Astrocyte (in vitro differentiated cells and primary cell): ENCODE data around the gene HOXB4. TPM values are rescaled to one million over a fixed set of nuclear protein-coding genes. Genes with fewer than 3 reads are reported as not detected.

Experiments used
- DNase-seq: peaks from one replicate; pipeline ENCODE4 v3.0.0-alpha.2; 2010; ENCODE audit warnings: low read depth
- FAIRE-seq: peaks from 2 replicates; lab custom pipeline; 2011; peaks lifted over from hg19 to GRCh38; lab: Jason Lieb, UNC
- H2AFZ ChIP-seq: 2 replicates; pipeline ENCODE4 v1.6.0; 2012; ENCODE audit warnings: low read depth, low read length, inconsistent platforms
- H3K27ac ChIP-seq: 2 replicates; pipeline ENCODE4 v1.5.1; 2011; ENCODE audit warnings: low read depth, low read length, inconsistent platforms
- H3K27me3 ChIP-seq: 2 replicates; pipeline ENCODE4 v1.6.0; 2011; ENCODE audit warnings: low read length, inconsistent platforms; ENCODE audit not compliant: insufficient read depth
- H3K36me3 ChIP-seq: 2 replicates; pipeline ENCODE4 v1.5.1; 2011; ENCODE audit warnings: low read length, inconsistent platforms; ENCODE audit not compliant: insufficient read depth
- H3K4me1 ChIP-seq: 2 replicates; pipeline ENCODE4 v1.5.1; 2011; ENCODE audit warnings: low read length, inconsistent platforms; ENCODE audit not compliant: insufficient read depth
- H3K4me2 ChIP-seq: 2 replicates; pipeline ENCODE4 v1.6.0; 2012; ENCODE audit warnings: low read length, inconsistent platforms
- H3K4me3 ChIP-seq: 2 replicates; pipeline ENCODE4 v1.5.1; 2011; ENCODE audit warnings: low read depth, mild to moderate bottlenecking, low read length, inconsistent platforms; ENCODE audit not compliant: insufficient read depth
- H3K79me2 ChIP-seq: 2 replicates; pipeline ENCODE4 v1.6.0; 2012; ENCODE audit warnings: mild to moderate bottlenecking, low read length, inconsistent platforms; ENCODE audit not compliant: insufficient read depth
- H3K9ac ChIP-seq: 2 replicates; pipeline ENCODE4 v1.6.0; 2012; ENCODE audit warnings: mild to moderate bottlenecking, low read length, inconsistent platforms
- H3K9me3 ChIP-seq: 2 replicates; pipeline ENCODE4 v1.5.1; 2012; ENCODE audit warnings: low read depth, mild to moderate bottlenecking, low read length, inconsistent platforms; ENCODE audit not compliant: insufficient read depth
- H4K20me1 ChIP-seq: 2 replicates; pipeline ENCODE4 v1.6.0; 2012; ENCODE audit warnings: low read length, inconsistent platforms; ENCODE audit not compliant: insufficient read depth
- H3K27ac Mint-ChIP-seq: one replicate; pipeline ENCODE4 v1.8.0; 2021; ENCODE audit warnings: mild to moderate bottlenecking, mixed read lengths; ENCODE audit not compliant: unreplicated experiment
- H3K27me3 Mint-ChIP-seq: one replicate; pipeline ENCODE4 v1.8.0; 2021; ENCODE audit warnings: low read depth, mixed read lengths; ENCODE audit not compliant: unreplicated experiment
- H3K36me3 Mint-ChIP-seq: one replicate; pipeline ENCODE4 v1.8.0; 2021; ENCODE audit warnings: low read depth, mixed read lengths; ENCODE audit not compliant: unreplicated experiment
- H3K4me1 Mint-ChIP-seq: one replicate; pipeline ENCODE4 v1.8.0; 2021; ENCODE audit warnings: low read depth, mixed read lengths; ENCODE audit not compliant: unreplicated experiment
- H3K4me3 Mint-ChIP-seq: one replicate; pipeline ENCODE4 v1.8.0; 2021; ENCODE audit warnings: mild to moderate bottlenecking, moderate library complexity, mixed read lengths; ENCODE audit not compliant: unreplicated experiment
- H3K9me3 Mint-ChIP-seq: one replicate; pipeline ENCODE4 v1.8.0; 2021; ENCODE audit warnings: mild to moderate bottlenecking, mixed read lengths; ENCODE audit not compliant: unreplicated experiment
- EZH2 ChIP-seq: IDR thresholded peaks from 2 replicates; pipeline ENCODE4 v1.6.1; 2012; ENCODE audit warnings: mild to moderate bottlenecking, low read length, inconsistent platforms; ENCODE audit not compliant: insufficient read depth
- total RNA-seq: library from RNA; stranded (reverse); gene quantifications from 2 replicates; pipeline ENCODE4 v1.2.1, GENCODE V29; 2021
- TF ChIP-seq, protein P1 (sequence below): IDR thresholded peaks from 2 replicates; pipeline ENCODE4 v1.5.1; 2011; ENCODE audit warnings: low read depth, mild to moderate bottlenecking, inconsistent platforms, low read length, moderate library complexity; ENCODE audit not compliant: insufficient read depth

Gene HOXB4
- total RNA-seq, 1 donor from 2014 or later: not detected

DNA sequence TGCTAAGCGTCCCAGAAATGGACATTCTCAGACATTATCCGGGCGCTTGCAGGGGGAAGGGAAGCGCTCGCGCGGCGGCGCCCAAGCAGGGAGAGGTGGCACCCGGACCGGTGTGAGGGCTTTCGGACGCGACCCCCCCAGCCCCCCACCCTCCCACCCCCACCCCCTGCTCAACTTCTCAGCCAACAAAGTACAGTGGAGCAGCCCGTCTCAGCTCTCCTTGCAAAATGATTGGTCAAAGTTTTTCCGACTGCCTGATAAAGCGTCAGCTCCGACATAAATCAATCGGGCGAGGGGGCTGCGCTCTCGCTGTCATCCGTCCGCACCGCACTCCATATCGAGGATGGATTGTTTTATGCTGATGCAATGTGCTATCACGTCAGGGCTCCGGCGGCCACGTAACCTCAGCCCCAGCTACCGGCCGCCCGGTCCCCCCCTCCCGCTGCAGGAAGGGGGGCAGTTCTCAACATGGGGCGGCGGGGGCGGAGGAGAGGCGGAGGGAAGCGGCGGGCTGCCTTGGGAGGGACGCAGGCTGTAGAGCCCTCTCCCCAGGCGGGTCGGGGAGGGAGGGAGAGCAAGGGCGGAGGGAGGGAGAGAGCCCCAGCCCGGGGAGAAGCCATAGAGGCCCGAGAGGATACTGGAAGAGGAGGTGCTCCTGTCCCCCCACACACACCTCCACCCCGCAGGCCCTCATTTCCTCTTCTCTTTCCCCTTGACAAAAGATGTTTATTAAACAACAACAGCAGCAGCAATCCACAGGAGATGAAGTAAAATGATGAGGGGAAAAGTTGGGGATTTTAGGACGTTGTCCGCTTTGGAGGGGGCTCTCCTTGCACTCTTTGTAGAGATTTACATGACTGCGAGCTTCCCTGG is 48.3 kb upstream of the HOXB4 start, which contains the start of gene HOXB9:
HOXB9 (minus strand) TSS at position 114 of the 873 bp plus-strand sequence; CDS start at position 25, 89 bp downstream.
- Mint-ChIP-seq H3K4me1 (no peaks in the 10 kb centered on the region), H3K27ac (peak within 1 kb of the TSS; percentile 81), H3K36me3 (peaks cover 8% of the 10 kb centered on the region), H3K27me3 (peaks cover 86% of the 10 kb centered on the region), H3K9me3 (peaks cover 26% of the 10 kb centered on the region), H3K4me3 (peak within 1 kb of the TSS; percentile 40)
- Histone ChIP-seq H3K27ac (no peak within 1 kb of the TSS), H3K9me3 (peaks cover 10% of the 10 kb centered on the region), H3K9ac (no peak within 1 kb of the TSS), H3K79me2 (no peaks in the 10 kb centered on the region), H3K4me2 (peak within 1 kb of the TSS; percentile 78), H2AFZ (peak within 1 kb of the TSS; percentile 67), H3K4me1 (peaks cover 11% of the 10 kb centered on the region), H3K4me3 (peak within 1 kb of the TSS; percentile 20), H3K36me3 (no peaks in the 10 kb centered on the region), H3K27me3 (peaks cover 97% of the 10 kb centered on the region), H4K20me1 (peaks cover 3% of the 10 kb centered on the region)
- no peak for FAIRE-seq
- no peak for DNase-seq
- TF ChIP-seq EZH2: peak; percentile 60
- TF ChIP-seq, protein P1, sequence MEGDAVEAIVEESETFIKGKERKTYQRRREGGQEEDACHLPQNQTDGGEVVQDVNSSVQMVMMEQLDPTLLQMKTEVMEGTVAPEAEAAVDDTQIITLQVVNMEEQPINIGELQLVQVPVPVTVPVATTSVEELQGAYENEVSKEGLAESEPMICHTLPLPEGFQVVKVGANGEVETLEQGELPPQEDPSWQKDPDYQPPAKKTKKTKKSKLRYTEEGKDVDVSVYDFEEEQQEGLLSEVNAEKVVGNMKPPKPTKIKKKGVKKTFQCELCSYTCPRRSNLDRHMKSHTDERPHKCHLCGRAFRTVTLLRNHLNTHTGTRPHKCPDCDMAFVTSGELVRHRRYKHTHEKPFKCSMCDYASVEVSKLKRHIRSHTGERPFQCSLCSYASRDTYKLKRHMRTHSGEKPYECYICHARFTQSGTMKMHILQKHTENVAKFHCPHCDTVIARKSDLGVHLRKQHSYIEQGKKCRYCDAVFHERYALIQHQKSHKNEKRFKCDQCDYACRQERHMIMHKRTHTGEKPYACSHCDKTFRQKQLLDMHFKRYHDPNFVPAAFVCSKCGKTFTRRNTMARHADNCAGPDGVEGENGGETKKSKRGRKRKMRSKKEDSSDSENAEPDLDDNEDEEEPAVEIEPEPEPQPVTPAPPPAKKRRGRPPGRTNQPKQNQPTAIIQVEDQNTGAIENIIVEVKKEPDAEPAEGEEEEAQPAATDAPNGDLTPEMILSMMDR: no peak

- Histone ChIP-seq H3K27me3 (peaks cover 97% of the 10 kb centered on the region), H3K9me3 (peaks cover 10% of the 10 kb centered on the region), H3K4me3 (peak overlapping the region; percentile 20), H3K36me3 (no peaks in the 10 kb centered on the region), H3K79me2 (no peaks in the 10 kb centered on the region), H3K4me2 (peak overlapping the region; percentile 78), H3K9ac (no peak overlapping the region), H3K27ac (no peak overlapping the region), H3K4me1 (peaks cover 11% of the 10 kb centered on the region), H2AFZ (peak overlapping the region; percentile 67), H4K20me1 (peaks cover 4% of the 10 kb centered on the region)
- no peak for FAIRE-seq
- no peaks in the 10 kb centered on the region for H3K4me1 Mint-ChIP-seq
- peak; percentile 73 for TF ChIP-seq EZH2
- TF ChIP-seq, protein P1: no peak
- peak overlapping the region; percentile 40 for H3K4me3 Mint-ChIP-seq
- DNase-seq: no peak
- H3K36me3 Mint-ChIP-seq: peaks cover 9% of the 10 kb centered on the region
- peaks cover 86% of the 10 kb centered on the region for H3K27me3 Mint-ChIP-seq
- H3K27ac Mint-ChIP-seq: no peak overlapping the region
- peaks cover 30% of the 10 kb centered on the region for H3K9me3 Mint-ChIP-seq
Observed at GRCh38 chr17:48625495-48626244, 47.5 kb upstream of the HOXB4 start.
